Mammary epithelial cell (primary cell): ENCODE data around the gene ALK.

ENCODE experiments used
- CTCF ChIP-seq, 2 donors: IDR thresholded peaks in 1 of 2; conservative IDR thresholded peaks in 1 of 2; 2 replicates each; pipeline ENCODE4 v1.5.1; 2011 to 2012; ENCODE audit warnings: inconsistent platforms in 2 of 2, low read length in 2 of 2, mild to moderate bottlenecking in 2 of 2, control low read depth in 1 of 2, low read depth in 1 of 2; ENCODE audit not compliant: insufficient read depth in 1 of 2; ENCODE audit errors: extremely low read depth in 1 of 2
- EZH2 ChIP-seq: IDR thresholded peaks from 2 replicates; pipeline ENCODE4 v1.6.1; 2012; ENCODE audit warnings: low read length, inconsistent platforms, borderline replicate concordance

- no peak for TF ChIP-seq CTCF (conservative IDR thresholded peaks at IDR 0.05 in 1 of 2, IDR thresholded peaks at IDR 0.05 in 1 of 2; ENCODE audit: extremely low read depth in 1 of 2, insufficient read depth in 1 of 2, low read depth in 1 of 2, low read length in 2 of 2)
- no peak for TF ChIP-seq EZH2
These were observed 165.6 kb downstream of the ALK start for GRCh38 chr2:29755829-29756228.
